NT2/D1 (cell line): ENCODE results near the gene HSPA4.

Source experiments
- YY1 ChIP-seq: IDR thresholded peaks from 2 replicates; pipeline ENCODE4 v1.6.1; 2011; ENCODE audit not compliant: insufficient read length, insufficient read depth
- ZNF274 ChIP-seq: IDR thresholded peaks from 2 replicates; pipeline ENCODE4 v1.6.1; 2011; ENCODE audit warnings: mild to moderate bottlenecking, low read depth, low read length

DNA sequence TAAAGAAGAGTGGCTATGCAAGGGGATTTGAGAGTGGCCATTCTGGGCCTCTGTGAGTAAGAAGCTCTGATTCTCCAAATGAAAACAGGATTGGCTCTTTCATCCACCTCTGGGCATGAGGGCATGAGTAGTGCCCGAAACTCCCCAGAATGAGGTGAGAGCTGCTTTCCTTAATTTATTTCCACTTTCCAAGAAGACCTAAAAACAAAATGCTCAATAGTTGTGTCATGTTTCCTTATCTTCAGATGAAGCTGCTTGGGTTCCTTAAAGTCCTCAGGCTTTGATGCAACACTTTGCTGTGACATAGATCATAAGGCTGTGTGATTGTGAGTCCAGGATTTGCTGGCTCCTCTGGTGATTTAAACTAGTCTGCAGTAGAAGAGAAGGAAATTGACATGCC lies 22.4 kb upstream of the HSPA4 start:
- TF ChIP-seq ZNF274, result no peak
- TF ChIP-seq YY1, result no peak
